ENCODE data around the gene P2RX1. TPM values are rescaled to one million over a fixed set of nuclear protein-coding genes. Genes with fewer than 3 reads are reported as not detected.
A peak's percentile ranks its signal among the peaks of the same experiment; 100 is the strongest.

Gene P2RX1
- polyA plus RNA-seq, 2 donors, result 5.9 to 7.1 TPM

DNA sequence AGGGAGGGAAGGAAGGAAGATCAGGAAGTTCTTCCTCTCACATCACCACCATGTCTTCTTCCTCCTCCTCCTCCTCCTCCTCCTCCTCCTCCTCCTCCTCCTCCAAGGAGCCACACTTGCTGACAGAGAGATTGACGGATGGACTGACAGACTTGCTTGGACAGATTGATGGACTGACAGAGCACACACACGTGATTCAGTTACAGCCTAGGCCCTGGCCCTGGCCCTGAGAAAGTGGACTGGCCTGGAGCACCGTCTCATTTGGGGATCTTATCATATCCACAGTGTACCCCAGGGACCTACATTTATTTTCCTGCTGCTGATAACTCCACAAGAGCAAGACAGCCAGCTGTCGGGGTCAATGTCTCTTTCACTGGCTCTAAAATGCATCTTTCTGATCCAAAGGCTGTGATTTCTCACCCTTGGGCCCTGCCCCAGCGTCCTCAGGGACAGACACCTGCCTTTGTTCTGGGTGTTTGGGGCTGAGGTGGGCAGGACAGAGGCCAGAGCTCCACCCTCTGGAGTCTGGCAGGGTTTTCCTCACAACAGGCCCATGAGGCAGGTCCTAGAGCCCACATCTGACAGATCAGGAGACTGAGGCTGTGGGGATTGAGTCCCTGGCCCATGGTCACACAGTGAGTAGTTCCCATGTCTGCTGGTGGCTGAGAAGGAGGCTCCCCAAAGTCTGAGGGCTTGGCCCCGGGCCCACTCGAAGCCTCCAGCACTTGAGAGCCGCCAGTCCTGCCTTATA, 2.3 kb upstream of the P2RX1 start:
- Histone ChIP-seq H3K9me3 (ENCODE audit: control insufficient read depth in 2 of 2, insufficient read depth in 1 of 2, low read depth in 1 of 2, low read length in 1 of 2) (no peaks in the 10 kb centered on the region), H3K4me1 (ENCODE audit: control insufficient read depth in 2 of 2, insufficient read depth in 2 of 2, low read length in 1 of 2) (peaks cover 0 to 8% of the 10 kb centered on the region in 2 donors), H3K4me3 (ENCODE audit: low read depth in 1 of 2, low read length in 2 of 2) (no peak overlapping the region), H3K27ac (ENCODE audit: low read depth in 2 of 2, low read length in 1 of 2) (peak overlapping the region; percentile 14 to 62), H3K27me3 (ENCODE audit: control insufficient read depth in 1 of 2, insufficient read depth in 2 of 2, low read length in 2 of 2) (no peaks in the 10 kb centered on the region), H3K36me3 (ENCODE audit: control insufficient read depth in 2 of 2, insufficient read depth in 2 of 2, low read length in 1 of 2) (no peaks in the 10 kb centered on the region)
- WGBS, 2 donors, result 57 to 67% methylated on average over 8 of the region's 8 CpGs

DNA sequence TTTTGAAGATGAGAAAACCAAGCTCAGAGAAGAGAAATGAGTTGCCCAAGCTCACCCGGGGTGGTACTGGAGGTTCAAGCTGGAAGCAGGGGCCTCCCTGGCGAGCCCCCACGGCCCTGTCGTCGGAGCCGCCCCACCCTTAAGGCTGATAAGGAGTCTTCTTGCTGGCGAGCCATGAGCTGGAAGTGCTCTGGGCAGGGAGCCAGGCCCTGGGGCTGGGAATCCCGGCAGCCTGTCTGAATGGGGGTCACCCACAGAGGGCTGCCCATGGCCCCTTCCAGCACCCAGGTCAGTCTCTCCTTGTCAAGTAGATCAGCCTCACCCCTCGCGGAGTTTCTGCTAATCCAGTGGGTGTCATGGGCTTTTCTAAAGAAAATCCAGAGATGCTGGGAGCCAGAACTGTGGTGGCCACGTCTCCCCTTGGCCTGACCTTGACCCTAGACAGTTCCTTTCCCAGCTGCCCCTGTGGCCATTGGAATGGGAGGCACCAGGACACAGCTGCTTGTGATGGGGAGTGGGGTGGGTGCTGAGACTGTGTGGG, 1.2 kb upstream of the P2RX1 start:
- 21 to 25% methylated on average over 11 of the region's 11 CpGs for WGBS, 2 donors
- Histone ChIP-seq H3K27ac (ENCODE audit: low read depth in 2 of 2, low read length in 1 of 2) (peak overlapping the region; percentile 51 to 72), H3K27me3 (ENCODE audit: control insufficient read depth in 1 of 2, insufficient read depth in 2 of 2, low read length in 2 of 2) (no peaks in the 10 kb centered on the region), H3K4me1 (ENCODE audit: control insufficient read depth in 2 of 2, insufficient read depth in 2 of 2, low read length in 1 of 2) (peaks cover 0 to 8% of the 10 kb centered on the region in 2 donors), H3K4me3 (ENCODE audit: low read depth in 1 of 2, low read length in 2 of 2) (no peak overlapping the region), H3K9me3 (ENCODE audit: control insufficient read depth in 2 of 2, insufficient read depth in 1 of 2, low read depth in 1 of 2, low read length in 1 of 2) (no peaks in the 10 kb centered on the region), H3K36me3 (ENCODE audit: control insufficient read depth in 2 of 2, insufficient read depth in 2 of 2, low read length in 1 of 2) (no peaks in the 10 kb centered on the region)

DNA sequence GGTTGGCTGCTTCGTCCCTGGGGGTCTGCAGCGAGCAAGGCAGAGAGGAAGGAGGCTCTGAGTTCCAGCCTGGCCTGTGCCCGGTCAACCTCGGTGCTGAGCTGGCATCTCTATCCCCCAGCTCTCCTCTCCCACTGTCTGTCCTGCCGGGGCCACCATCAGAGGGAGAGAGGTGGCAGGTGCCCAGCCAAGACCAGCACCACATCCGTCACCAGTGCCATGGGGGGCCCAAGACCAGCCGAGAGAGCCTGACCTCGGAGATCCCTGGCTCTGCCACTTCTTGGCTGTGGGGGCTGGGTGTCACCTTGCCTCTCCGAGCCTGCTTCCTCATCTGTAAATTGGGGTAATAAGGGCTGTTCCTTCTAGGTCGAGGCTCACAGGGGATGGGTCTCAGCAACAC, 560 bp upstream of the P2RX1 start:
- H3K9me3 ChIP-seq (ENCODE audit: control insufficient read depth in 2 of 2, insufficient read depth in 1 of 2, low read depth in 1 of 2, low read length in 1 of 2), result no peaks in the 10 kb centered on the region
- no peaks in the 10 kb centered on the region for H3K27me3 ChIP-seq (ENCODE audit: control insufficient read depth in 1 of 2, insufficient read depth in 2 of 2, low read length in 2 of 2)
- H3K27ac ChIP-seq (ENCODE audit: low read depth in 2 of 2, low read length in 1 of 2), result peak overlapping the region; percentile 4 to 72
- WGBS, 2 donors, result 68 to 69% methylated on average over 10 of the region's 10 CpGs
- H3K4me3 ChIP-seq (ENCODE audit: low read depth in 1 of 2, low read length in 2 of 2), result no peak overlapping the region
- no peaks in the 10 kb centered on the region for H3K36me3 ChIP-seq (ENCODE audit: control insufficient read depth in 2 of 2, insufficient read depth in 2 of 2, low read length in 1 of 2)
- H3K4me1 ChIP-seq (ENCODE audit: control insufficient read depth in 2 of 2, insufficient read depth in 2 of 2, low read length in 1 of 2), result peaks cover 0 to 8% of the 10 kb centered on the region in 2 donors

DNA sequence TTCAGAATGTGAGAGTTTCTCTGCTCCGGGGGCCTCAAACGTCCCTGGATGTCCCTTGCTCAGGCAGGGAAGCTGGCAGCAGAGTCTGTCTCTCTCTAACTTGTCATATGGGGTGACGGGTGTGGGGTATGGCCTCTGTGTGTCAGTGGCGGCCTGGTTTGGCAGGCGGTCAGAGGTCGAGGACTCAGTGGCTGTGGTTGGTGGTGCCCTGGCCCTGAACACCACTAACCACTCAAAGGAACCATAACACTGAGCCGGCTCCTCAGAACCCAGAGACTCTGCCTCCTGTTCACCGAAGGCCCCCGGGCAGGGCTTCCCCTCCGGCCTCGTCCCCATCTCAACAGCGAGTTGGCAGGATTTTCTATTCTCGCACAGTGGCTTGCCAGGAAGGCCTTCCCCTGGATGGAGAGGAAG, 677 bp downstream of the P2RX1 start:
- WGBS, 2 donors, result 68 to 74% methylated on average over 13 of the region's 13 CpGs
- H3K36me3 ChIP-seq (ENCODE audit: control insufficient read depth in 2 of 2, insufficient read depth in 2 of 2, low read length in 1 of 2), result no peaks in the 10 kb centered on the region
- no peaks in the 10 kb centered on the region for H3K27me3 ChIP-seq (ENCODE audit: control insufficient read depth in 1 of 2, insufficient read depth in 2 of 2, low read length in 2 of 2)
- peaks cover 0 to 8% of the 10 kb centered on the region in 2 donors for H3K4me1 ChIP-seq (ENCODE audit: control insufficient read depth in 2 of 2, insufficient read depth in 2 of 2, low read length in 1 of 2)
- peak overlapping the region in 1 of 2 donors; percentile 28 for H3K4me3 ChIP-seq (ENCODE audit: low read depth in 1 of 2, low read length in 2 of 2)
- peak overlapping the region; percentile 30 to 46 for H3K27ac ChIP-seq (ENCODE audit: low read depth in 2 of 2, low read length in 1 of 2)
- H3K9me3 ChIP-seq (ENCODE audit: control insufficient read depth in 2 of 2, insufficient read depth in 1 of 2, low read depth in 1 of 2, low read length in 1 of 2), result no peaks in the 10 kb centered on the region

DNA sequence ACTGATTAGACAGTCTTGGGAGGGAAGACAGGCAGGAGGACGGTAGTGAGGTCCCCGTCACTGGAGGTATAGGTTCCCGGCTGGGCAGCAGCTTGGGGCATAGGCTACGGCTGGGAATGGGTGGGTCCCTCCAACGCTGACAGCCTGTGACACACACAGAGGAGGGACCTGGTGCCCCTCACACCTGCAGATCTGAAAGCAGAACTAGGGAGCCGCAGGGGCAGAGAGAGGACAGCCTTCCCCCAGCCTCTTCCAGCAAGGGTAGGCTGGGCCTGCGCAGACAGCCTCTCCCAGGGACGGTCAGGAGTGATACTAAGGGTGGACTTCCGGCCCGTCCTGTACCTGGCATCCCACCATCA, 2.0 kb downstream of the P2RX1 start:
- no peaks in the 10 kb centered on the region for H3K27me3 ChIP-seq (ENCODE audit: control insufficient read depth in 1 of 2, insufficient read depth in 2 of 2, low read length in 2 of 2)
- H3K9me3 ChIP-seq (ENCODE audit: control insufficient read depth in 2 of 2, insufficient read depth in 1 of 2, low read depth in 1 of 2, low read length in 1 of 2), result no peaks in the 10 kb centered on the region
- WGBS, 2 donors, result 81 to 83% methylated on average over 10 of the region's 10 CpGs
- H3K36me3 ChIP-seq (ENCODE audit: control insufficient read depth in 2 of 2, insufficient read depth in 2 of 2, low read length in 1 of 2), result no peaks in the 10 kb centered on the region
- H3K4me1 ChIP-seq (ENCODE audit: control insufficient read depth in 2 of 2, insufficient read depth in 2 of 2, low read length in 1 of 2), result peaks cover 0 to 8% of the 10 kb centered on the region in 2 donors
- no peak overlapping the region for H3K4me3 ChIP-seq (ENCODE audit: low read depth in 1 of 2, low read length in 2 of 2)
- H3K27ac ChIP-seq (ENCODE audit: low read depth in 2 of 2, low read length in 1 of 2), result peak overlapping the region in 1 of 2 donors; percentile 20

DNA sequence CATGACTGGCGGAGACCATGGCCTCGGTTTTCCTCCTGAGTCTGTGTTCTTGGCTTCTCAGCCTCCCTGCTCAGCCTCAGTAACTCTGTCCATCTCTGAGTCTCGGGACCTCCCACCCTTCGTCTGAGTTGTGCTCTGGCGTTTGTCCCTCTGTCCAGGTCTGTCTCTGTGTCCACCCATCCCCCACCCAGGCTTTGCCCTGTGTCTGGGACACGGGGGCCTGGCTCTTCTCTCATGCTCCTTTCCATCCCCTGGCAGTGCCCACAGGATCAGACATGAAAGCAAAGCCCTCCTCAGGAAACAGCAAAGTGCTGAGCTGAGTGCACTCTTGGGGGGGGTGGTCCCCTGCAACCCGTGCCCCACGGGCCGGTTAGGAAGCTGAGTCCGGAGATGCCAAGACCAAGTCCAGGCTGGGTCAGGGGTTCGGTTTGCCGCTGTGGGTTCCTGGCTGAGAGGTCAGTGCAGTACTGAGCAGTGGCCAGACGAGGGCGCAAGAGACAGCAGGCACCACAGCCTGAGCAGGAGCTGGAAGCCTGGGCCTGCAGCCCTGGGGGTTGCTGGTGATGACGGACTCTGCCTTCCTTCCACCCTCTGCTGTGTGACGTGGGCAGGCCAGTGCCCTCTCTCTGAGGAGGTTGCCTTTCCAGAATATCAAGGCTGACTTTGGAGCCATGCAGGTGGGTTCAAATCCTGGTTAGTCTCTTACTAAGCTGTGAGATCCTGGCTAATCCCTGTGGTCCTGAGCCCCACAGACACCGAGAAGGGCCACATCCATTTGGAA, 2.5 kb downstream of the P2RX1 start:
- Histone ChIP-seq H3K4me3 (ENCODE audit: low read depth in 1 of 2, low read length in 2 of 2) (no peak overlapping the region), H3K9me3 (ENCODE audit: control insufficient read depth in 2 of 2, insufficient read depth in 1 of 2, low read depth in 1 of 2, low read length in 1 of 2) (no peaks in the 10 kb centered on the region), H3K27ac (ENCODE audit: low read depth in 2 of 2, low read length in 1 of 2) (peak overlapping the region in 1 of 2 donors; percentile 20), H3K27me3 (ENCODE audit: control insufficient read depth in 1 of 2, insufficient read depth in 2 of 2, low read length in 2 of 2) (no peaks in the 10 kb centered on the region), H3K36me3 (ENCODE audit: control insufficient read depth in 2 of 2, insufficient read depth in 2 of 2, low read length in 1 of 2) (no peaks in the 10 kb centered on the region), H3K4me1 (ENCODE audit: control insufficient read depth in 2 of 2, insufficient read depth in 2 of 2, low read length in 1 of 2) (peaks cover 0 to 8% of the 10 kb centered on the region in 2 donors)
- 25 to 27% methylated on average over 17 of the region's 17 CpGs for WGBS, 2 donors

DNA sequence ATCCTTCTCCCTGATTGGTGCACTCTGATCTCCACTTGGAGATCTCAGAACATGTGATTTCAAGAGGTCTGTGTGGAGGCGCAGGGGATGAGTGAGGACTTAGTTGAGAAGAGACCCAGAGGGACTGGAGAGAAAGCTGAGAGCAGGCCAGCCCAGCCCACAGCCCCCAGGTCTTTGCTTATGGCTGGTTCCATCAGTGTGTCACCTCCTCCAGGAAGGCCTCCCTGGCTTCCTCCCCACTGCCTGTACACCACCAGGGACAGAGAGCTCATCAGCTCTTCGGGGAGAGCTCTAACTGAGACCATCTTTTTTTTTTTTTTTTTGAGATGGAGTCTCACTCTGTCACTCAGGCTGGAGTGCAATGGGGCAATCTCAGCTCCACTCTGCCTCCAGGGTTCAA, 3.4 kb downstream of the P2RX1 start:
- Histone ChIP-seq H3K9me3 (ENCODE audit: control insufficient read depth in 2 of 2, insufficient read depth in 1 of 2, low read depth in 1 of 2, low read length in 1 of 2) (no peaks in the 10 kb centered on the region), H3K27me3 (ENCODE audit: control insufficient read depth in 1 of 2, insufficient read depth in 2 of 2, low read length in 2 of 2) (no peaks in the 10 kb centered on the region), H3K4me1 (ENCODE audit: control insufficient read depth in 2 of 2, insufficient read depth in 2 of 2, low read length in 1 of 2) (peaks cover 0 to 8% of the 10 kb centered on the region in 2 donors), H3K4me3 (ENCODE audit: low read depth in 1 of 2, low read length in 2 of 2) (no peak overlapping the region), H3K27ac (ENCODE audit: low read depth in 2 of 2, low read length in 1 of 2) (no peak overlapping the region), H3K36me3 (ENCODE audit: control insufficient read depth in 2 of 2, insufficient read depth in 2 of 2, low read length in 1 of 2) (no peaks in the 10 kb centered on the region)
- WGBS, 2 donors, result 90 to 99% methylated on average over 2 of the region's 2 CpGs

DNA sequence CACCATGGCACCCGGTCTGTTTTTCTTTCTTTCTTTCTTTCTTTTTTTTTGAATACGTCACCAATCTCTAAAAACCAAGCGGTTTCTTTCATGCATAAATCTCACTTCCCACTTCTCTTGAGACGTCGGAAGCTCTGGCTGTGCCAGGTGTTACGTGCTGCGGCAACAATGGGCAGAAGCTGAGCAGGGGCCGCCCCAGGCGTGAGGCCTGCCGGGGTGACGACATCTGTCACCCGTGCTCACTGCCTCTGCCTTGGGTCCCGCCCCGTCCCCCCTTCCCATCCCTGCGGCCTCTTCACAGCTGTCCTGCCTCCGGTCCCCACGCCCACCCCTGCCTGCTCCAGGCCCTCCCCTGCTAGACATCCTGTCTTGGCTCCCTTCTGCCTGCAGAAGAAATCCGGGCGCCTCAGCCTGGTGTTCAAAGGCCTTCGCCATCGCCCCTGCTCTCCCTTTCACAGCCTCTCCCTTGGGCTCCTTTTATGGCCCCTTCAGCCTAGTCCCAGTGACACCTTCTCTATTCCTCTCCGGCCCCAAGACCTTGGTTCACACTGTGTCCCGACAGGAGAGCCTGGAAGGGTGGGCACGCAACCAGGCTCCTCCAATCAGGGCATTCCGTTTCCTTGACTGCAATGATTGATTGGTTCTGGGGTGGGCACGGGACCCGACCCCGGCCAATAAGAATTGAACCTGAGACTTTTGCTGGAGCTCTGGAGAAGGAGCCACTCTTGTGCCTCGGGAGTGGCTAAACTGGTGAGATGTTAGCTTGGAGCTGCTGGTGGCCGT, 4.8 kb downstream of the P2RX1 start:
- Histone ChIP-seq H3K27me3 (ENCODE audit: control insufficient read depth in 1 of 2, insufficient read depth in 2 of 2, low read length in 2 of 2) (no peaks in the 10 kb centered on the region), H3K36me3 (ENCODE audit: control insufficient read depth in 2 of 2, insufficient read depth in 2 of 2, low read length in 1 of 2) (no peaks in the 10 kb centered on the region), H3K27ac (ENCODE audit: low read depth in 2 of 2, low read length in 1 of 2) (peak overlapping the region; percentile 1 to 6), H3K9me3 (ENCODE audit: control insufficient read depth in 2 of 2, insufficient read depth in 1 of 2, low read depth in 1 of 2, low read length in 1 of 2) (no peaks in the 10 kb centered on the region), H3K4me1 (ENCODE audit: control insufficient read depth in 2 of 2, insufficient read depth in 2 of 2, low read length in 1 of 2) (peaks cover 0 to 3% of the 10 kb centered on the region in 2 donors), H3K4me3 (ENCODE audit: low read depth in 1 of 2, low read length in 2 of 2) (no peak overlapping the region)
- WGBS, 2 donors, result 42 to 58% methylated on average over 30 of the region's 30 CpGs

Data from esophagus (tissue), 2 donors.